HG03097 (cell line): ENCODE results near the gene VPS8.
A peak's percentile ranks its signal among the peaks of the same experiment; 100 is the strongest.

ENCODE experiments used
- ATAC-seq: cut with Tn5 transposase; IDR thresholded peaks from one replicate; pipeline ENCODE4 v1.9.1; 2021; ENCODE audit not compliant: unreplicated experiment, low FRiP score

The VPS8 gene

GRCh38 chr3:184807549-184807948 is 4.4 kb upstream of the VPS8 start:
- ATAC-seq: no peak

GRCh38 chr3:184808021-184808420 is 3.9 kb upstream of the VPS8 start:
- ATAC-seq: no peak

GRCh38 chr3:184810146-184810545 is 1.8 kb upstream of the VPS8 start:
- ATAC-seq: no peak

GRCh38 chr3:184811034-184811433 is 932 bp upstream of the VPS8 start:
- ATAC-seq: no peak

GRCh38 chr3:184811663-184811998 is 335 bp upstream of the VPS8 start:
- ATAC-seq: no peak

- peak; percentile 15 for ATAC-seq
Observed at GRCh38 chr3:184812662-184813042, 686 bp downstream of the VPS8 start.

- no peak for ATAC-seq
Observed at GRCh38 chr3:184813357-184813756, 1.4 kb downstream of the VPS8 start.

GRCh38 chr3:184814214-184814613 is 2.2 kb downstream of the VPS8 start:
- ATAC-seq: no peak

- ATAC-seq: no peak
Observed at GRCh38 chr3:184815046-184815930, 3.3 kb downstream of the VPS8 start.

- ATAC-seq: no peak
Observed at GRCh38 chr3:184816614-184817013, 4.6 kb downstream of the VPS8 start.

GRCh38 chr3:184820525-184820924 is 8.6 kb downstream of the VPS8 start:
- no peak for ATAC-seq

GRCh38 chr3:184821034-184821433 is 9.1 kb downstream of the VPS8 start:
- ATAC-seq: no peak

GRCh38 chr3:184822081-184822480 is 10.1 kb downstream of the VPS8 start:
- no peak for ATAC-seq

- no peak for ATAC-seq
Observed at GRCh38 chr3:184822654-184823053, 10.7 kb downstream of the VPS8 start.

- ATAC-seq: no peak
Observed at GRCh38 chr3:184823990-184824389, 12.0 kb downstream of the VPS8 start.

GRCh38 chr3:184825121-184825820 is 13.3 kb downstream of the VPS8 start:
- ATAC-seq: no peak

GRCh38 chr3:184827572-184827971 is 15.6 kb downstream of the VPS8 start:
- ATAC-seq: no peak

GRCh38 chr3:184832044-184832443 is 20.1 kb downstream of the VPS8 start:
- no peak for ATAC-seq

- no peak for ATAC-seq
Observed at GRCh38 chr3:184832903-184833302, 20.9 kb downstream of the VPS8 start.

GRCh38 chr3:184836090-184836822 is 24.3 kb downstream of the VPS8 start:
- ATAC-seq: no peak

- ATAC-seq: no peak
Observed at GRCh38 chr3:184842433-184842832, 30.5 kb downstream of the VPS8 start.
